ENCODE results near the gene MBD3L1. TPM values are rescaled to one million over a fixed set of nuclear protein-coding genes. Genes with fewer than 3 reads are reported as not detected.
A peak's percentile ranks its signal among the peaks of the same experiment; 100 is the strongest.

MBD3L1 gene
- total and polyA plus RNA-seq, 2 of the 13 experiments (the other 11 are each of a cell fraction or from before 2014, with no cell fraction given), result not detected

DNA sequence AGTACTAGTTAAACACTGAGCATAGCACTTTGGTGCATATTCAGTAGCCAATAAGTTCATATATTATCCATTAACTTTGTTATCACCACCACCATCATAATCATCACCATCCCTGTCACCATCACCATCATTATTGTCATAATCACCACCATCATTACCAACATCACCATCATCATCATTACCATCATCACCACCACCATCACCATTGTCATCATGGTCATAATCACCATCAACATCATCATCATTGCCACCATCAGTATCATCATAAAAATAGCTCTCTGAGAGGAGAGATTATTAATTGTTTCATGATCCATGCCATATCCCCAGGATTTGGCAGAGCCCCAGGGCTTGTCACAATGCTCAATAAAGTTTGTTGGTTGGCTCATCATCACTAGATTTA is 49.3 kb downstream of the MBD3L1 start:
- TF ChIP-seq CREB1 (IDR thresholded peaks at IDR 0.05) (peak; percentile 91), CREB1 (CRISPR knock-in tag; IDR thresholded peaks at IDR 0.05) (no peak), ZNF530 (CRISPR knock-in tag; IDR thresholded peaks at IDR 0.05; ENCODE audit: low read depth) (no peak), NFE2L1 (CRISPR knock-in tag; IDR thresholded peaks at IDR 0.05; ENCODE audit: borderline replicate concordance) (no peak)
- Histone ChIP-seq H3K27ac (ENCODE audit: extremely low read length, insufficient read depth, low read length) (no peak overlapping the region), H4K20me1 (ENCODE audit: insufficient read depth, low read length) (no peaks in the 10 kb centered on the region), H3K27me3 (ENCODE audit: control insufficient read depth in 1 of 2, insufficient read depth in 2 of 2, low read length in 2 of 2) (no peaks in the 10 kb centered on the region), H3K4me3 (replicated peaks in 1 of 3; ENCODE audit: insufficient read depth in 1 of 3, low read depth in 2 of 3, low read length in 3 of 3) (no peak overlapping the region), H3K36me3 (replicated peaks in 1 of 2; ENCODE audit: control insufficient read depth in 1 of 2, insufficient read depth in 2 of 2, low read length in 2 of 2) (no peaks in the 10 kb centered on the region), H3K4me1 (ENCODE audit: insufficient read depth, low read length) (no peaks in the 10 kb centered on the region), H3K9ac (ENCODE audit: insufficient read depth, low read depth, low read length) (no peak overlapping the region), H3K4me2 (ENCODE audit: low read depth, low read length) (no peak overlapping the region), H2AFZ (ENCODE audit: low read length) (no peak overlapping the region), H3K79me2 (ENCODE audit: insufficient read depth, low read length) (no peaks in the 10 kb centered on the region), H3K9me3 (ENCODE audit: low read length) (peaks cover 97% of the 10 kb centered on the region)
- in situ Hi-C loops (cut with HindIII; ENCODE audit: extremely low pct_ligation_motif_present, low pct_unique_long_range_greater_than_20kb) (no loop called here), intact Hi-C loops (cut with micrococcal nuclease; ENCODE audit: unreplicated experiment) (no loop called here)
- POLR2A ChIA-PET, result no interaction called here
- DNase-seq (ENCODE audit: low spot score) (no peak), ATAC-seq (no peak), FAIRE-seq (no peak)
- CTCF ChIA-PET (ENCODE audit: low intra/inter-chr PET ratio, low total read pairs), result no interaction called here
- no TSS peak for BruUV-seq (replicated peaks)

DNA sequence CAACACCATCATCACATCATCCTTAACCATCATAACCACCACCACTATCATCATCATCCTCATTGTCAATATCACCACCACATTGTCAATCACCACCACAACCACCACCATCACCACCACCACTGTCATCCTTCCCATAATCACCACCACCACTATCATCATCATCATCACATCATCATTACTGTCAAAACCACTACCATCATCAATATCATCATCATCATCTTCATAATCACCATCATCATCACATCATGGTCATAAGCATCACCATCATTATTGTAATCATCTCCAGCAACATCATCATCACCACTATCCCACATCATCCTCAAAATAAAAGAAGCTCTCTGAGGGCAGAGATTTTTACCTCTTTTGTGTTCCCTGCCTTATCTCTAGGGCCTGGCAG is 52.2 kb downstream of the MBD3L1 start:
- no peak overlapping the region for H3K9ac ChIP-seq (ENCODE audit: insufficient read depth, low read depth, low read length)
- no TSS peak for BruUV-seq (replicated peaks)
- H3K36me3 ChIP-seq (replicated peaks in 1 of 2; ENCODE audit: control insufficient read depth in 1 of 2, insufficient read depth in 2 of 2, low read length in 2 of 2), result no peaks in the 10 kb centered on the region
- H4K20me1 ChIP-seq (ENCODE audit: insufficient read depth, low read length), result no peaks in the 10 kb centered on the region
- ATAC-seq (no peak), DNase-seq (ENCODE audit: low spot score) (no peak), FAIRE-seq (no peak)
- intact Hi-C loops (cut with micrococcal nuclease; ENCODE audit: unreplicated experiment), result no loop called here
- H3K27me3 ChIP-seq (ENCODE audit: control insufficient read depth in 1 of 2, insufficient read depth in 2 of 2, low read length in 2 of 2), result no peaks in the 10 kb centered on the region
- no peaks in the 10 kb centered on the region for H3K79me2 ChIP-seq (ENCODE audit: insufficient read depth, low read length)
- peak; percentile 59; the same call in 1 of the 2 replicates for TF ChIP-seq IKZF1 (IDR thresholded peaks at IDR 0.05)
- TF ChIP-seq CREB1 (IDR thresholded peaks at IDR 0.05), result peak; percentile 93
- TF ChIP-seq CREB1 (CRISPR knock-in tag; IDR thresholded peaks at IDR 0.05), result no peak
- TF ChIP-seq ZNF883 (CRISPR knock-in tag; IDR thresholded peaks at IDR 0.05; ENCODE audit: not compliant biosample characterization), result no peak
- TF ChIP-seq KDM5B (CRISPR knock-in tag; IDR thresholded peaks at IDR 0.05; ENCODE audit: borderline replicate concordance), result no peak
- H3K4me1 ChIP-seq (ENCODE audit: insufficient read depth, low read length), result no peaks in the 10 kb centered on the region
- H3K9me3 ChIP-seq (ENCODE audit: low read length), result peaks cover 99% of the 10 kb centered on the region
- ChIA-PET POLR2A (no interaction called here), CTCF (ENCODE audit: low intra/inter-chr PET ratio, low total read pairs) (no interaction called here)
- in situ Hi-C loops (cut with HindIII; ENCODE audit: extremely low pct_ligation_motif_present, low pct_unique_long_range_greater_than_20kb), result no loop called here
- H3K4me2 ChIP-seq (ENCODE audit: low read depth, low read length), result no peak overlapping the region
- H3K27ac ChIP-seq (ENCODE audit: extremely low read length, insufficient read depth, low read length), result no peak overlapping the region
- no peak overlapping the region for H3K4me3 ChIP-seq (replicated peaks in 1 of 3; ENCODE audit: insufficient read depth in 1 of 3, low read depth in 2 of 3, low read length in 3 of 3)
- no peak overlapping the region for H2AFZ ChIP-seq (ENCODE audit: low read length)

Measured in HepG2 (cell line).